ENCODE data around the gene MAGI3.

Gene MAGI3

GRCh38 chr1:113488576-113489177 is 98.4 kb downstream of the MAGI3 start:
- no peaks in the 10 kb centered on the region for H3K27me3 ChIP-seq (ENCODE audit: low read depth, low read length)
- H3K79me2 ChIP-seq (ENCODE audit: low read length): no peaks in the 10 kb centered on the region
- no peak overlapping the region for H3K27ac ChIP-seq (ENCODE audit: low read length)
- no peaks in the 10 kb centered on the region for H3K4me1 ChIP-seq (ENCODE audit: low read length)
- H3K4me2 ChIP-seq (ENCODE audit: low read length): no peak overlapping the region
- no peaks in the 10 kb centered on the region for H4K20me1 ChIP-seq (ENCODE audit: insufficient read depth, low read length)
- H3K9me3 ChIP-seq (ENCODE audit: insufficient read depth, low read length): no peaks in the 10 kb centered on the region
- no peak overlapping the region for H2AFZ ChIP-seq (ENCODE audit: low read depth, low read length)
- no peak overlapping the region for H3K9ac ChIP-seq (ENCODE audit: low read length)
- H3K4me3 ChIP-seq (ENCODE audit: low read length): no peak overlapping the region
- no peaks in the 10 kb centered on the region for H3K36me3 ChIP-seq (replicated peaks; ENCODE audit: low read depth, low read length)
- TF ChIP-seq CTCF (IDR thresholded peaks at IDR 0.05; ENCODE audit: low read depth, low read length) (no peak), EZH2phosphoT487 (IDR thresholded peaks at IDR 0.05; ENCODE audit: low read depth) (no peak)

- Histone ChIP-seq H2AFZ (ENCODE audit: low read depth, low read length) (no peak overlapping the region), H3K9ac (ENCODE audit: low read length) (no peak overlapping the region), H3K4me3 (ENCODE audit: low read length) (no peak overlapping the region), H3K79me2 (ENCODE audit: low read length) (no peaks in the 10 kb centered on the region), H3K27ac (ENCODE audit: low read length) (no peak overlapping the region), H3K36me3 (replicated peaks; ENCODE audit: low read depth, low read length) (no peaks in the 10 kb centered on the region), H3K4me2 (ENCODE audit: low read length) (no peak overlapping the region), H4K20me1 (ENCODE audit: insufficient read depth, low read length) (no peaks in the 10 kb centered on the region), H3K4me1 (ENCODE audit: low read length) (no peaks in the 10 kb centered on the region), H3K27me3 (ENCODE audit: low read depth, low read length) (no peaks in the 10 kb centered on the region), H3K9me3 (ENCODE audit: insufficient read depth, low read length) (no peaks in the 10 kb centered on the region)
- TF ChIP-seq EZH2phosphoT487 (IDR thresholded peaks at IDR 0.05; ENCODE audit: low read depth) (no peak), CTCF (IDR thresholded peaks at IDR 0.05; ENCODE audit: low read depth, low read length) (no peak)
Observed at GRCh38 chr1:113490384-113490783, 100.1 kb downstream of the MAGI3 start.

- Histone ChIP-seq H3K27me3 (ENCODE audit: low read depth, low read length) (no peaks in the 10 kb centered on the region), H3K27ac (ENCODE audit: low read length) (no peak overlapping the region), H3K9me3 (ENCODE audit: insufficient read depth, low read length) (no peaks in the 10 kb centered on the region), H2AFZ (ENCODE audit: low read depth, low read length) (no peak overlapping the region), H3K36me3 (replicated peaks; ENCODE audit: low read depth, low read length) (no peaks in the 10 kb centered on the region), H3K79me2 (ENCODE audit: low read length) (no peaks in the 10 kb centered on the region), H3K9ac (ENCODE audit: low read length) (no peak overlapping the region), H3K4me3 (ENCODE audit: low read length) (no peak overlapping the region), H3K4me1 (ENCODE audit: low read length) (no peaks in the 10 kb centered on the region), H3K4me2 (ENCODE audit: low read length) (no peak overlapping the region), H4K20me1 (ENCODE audit: insufficient read depth, low read length) (no peaks in the 10 kb centered on the region)
- no peak for TF ChIP-seq EZH2phosphoT487 (IDR thresholded peaks at IDR 0.05; ENCODE audit: low read depth)
- TF ChIP-seq CTCF (IDR thresholded peaks at IDR 0.05; ENCODE audit: low read depth, low read length): no peak
Observed at GRCh38 chr1:113493533-113493932, 103.2 kb downstream of the MAGI3 start.

GRCh38 chr1:113505357-113505756 is 115.0 kb downstream of the MAGI3 start:
- no peaks in the 10 kb centered on the region for H3K27me3 ChIP-seq (ENCODE audit: low read depth, low read length)
- H3K9me3 ChIP-seq (ENCODE audit: insufficient read depth, low read length): no peaks in the 10 kb centered on the region
- H3K4me2 ChIP-seq (ENCODE audit: low read length): no peak overlapping the region
- H3K9ac ChIP-seq (ENCODE audit: low read length): no peak overlapping the region
- H3K36me3 ChIP-seq (replicated peaks; ENCODE audit: low read depth, low read length): no peaks in the 10 kb centered on the region
- no peak overlapping the region for H2AFZ ChIP-seq (ENCODE audit: low read depth, low read length)
- TF ChIP-seq CTCF (IDR thresholded peaks at IDR 0.05; ENCODE audit: low read depth, low read length) (no peak), EZH2phosphoT487 (IDR thresholded peaks at IDR 0.05; ENCODE audit: low read depth) (no peak)
- H4K20me1 ChIP-seq (ENCODE audit: insufficient read depth, low read length): no peaks in the 10 kb centered on the region
- no peak overlapping the region for H3K4me3 ChIP-seq (ENCODE audit: low read length)
- H3K79me2 ChIP-seq (ENCODE audit: low read length): no peaks in the 10 kb centered on the region
- H3K4me1 ChIP-seq (ENCODE audit: low read length): no peaks in the 10 kb centered on the region
- H3K27ac ChIP-seq (ENCODE audit: low read length): no peak overlapping the region

All from OCI-LY3 (cell line).